ENCODE results near the gene GRK1. TPM values are rescaled to one million over a fixed set of nuclear protein-coding genes. Genes with fewer than 3 reads are reported as not detected.

The GRK1 gene
- total and polyA plus RNA-seq, 2 of the 13 experiments (the other 11 are each of a cell fraction or from before 2014, with no cell fraction given), result 0.07 to 0.12 TPM

- no peaks in the 10 kb centered on the region for H3K4me1 ChIP-seq (ENCODE audit: insufficient read depth, low read length)
- no peak for ATAC-seq
- H3K4me2 ChIP-seq (ENCODE audit: low read depth, low read length), result no peak overlapping the region
- H3K36me3 ChIP-seq (replicated peaks in 1 of 2; ENCODE audit: control insufficient read depth in 1 of 2, insufficient read depth in 2 of 2, low read length in 2 of 2), result peaks cover 18 to 56% of the 10 kb centered on the region in 2 experiments
- BruUV-seq (replicated peaks), result no TSS peak
- no peak overlapping the region for H2AFZ ChIP-seq (ENCODE audit: low read length)
- in situ Hi-C loops (cut with HindIII; ENCODE audit: extremely low pct_ligation_motif_present, low pct_unique_long_range_greater_than_20kb), result no loop called here
- no peaks in the 10 kb centered on the region for H4K20me1 ChIP-seq (ENCODE audit: insufficient read depth, low read length)
- H3K9me3 ChIP-seq (ENCODE audit: low read length), result no peaks in the 10 kb centered on the region
- no peak overlapping the region for H3K9ac ChIP-seq (ENCODE audit: insufficient read depth, low read depth, low read length)
- ChIA-PET POLR2A (no interaction called here), CTCF (ENCODE audit: low intra/inter-chr PET ratio, low total read pairs) (no interaction called here)
- H3K79me2 ChIP-seq (ENCODE audit: insufficient read depth, low read length), result peaks cover 7% of the 10 kb centered on the region
- no peak for DNase-seq (ENCODE audit: low spot score)
- no peak for FAIRE-seq
- WGBS (ENCODE audit: low lambda C conversion rate), result 97% methylated on average over 24 of the region's 24 CpGs
- no peak overlapping the region for H3K4me3 ChIP-seq (replicated peaks in 1 of 3; ENCODE audit: insufficient read depth in 1 of 3, low read depth in 2 of 3, low read length in 3 of 3)
- TF ChIP-seq ZMYM4 (CRISPR knock-in tag; IDR thresholded peaks at IDR 0.05), result no peak
- TF ChIP-seq SAFB2 (CRISPR knock-in tag; IDR thresholded peaks at IDR 0.05; ENCODE audit: borderline replicate concordance, low read depth), result no peak
- TF ChIP-seq TEAD3 (CRISPR knock-in tag; optimal IDR thresholded peaks at IDR 0.05; ENCODE audit: borderline replicate concordance), result no peak
- TF ChIP-seq KAT7 (CRISPR knock-in tag; IDR thresholded peaks at IDR 0.05; ENCODE audit: borderline replicate concordance), result no peak
- no peak for TF ChIP-seq NR1H2 (CRISPR knock-in tag; IDR thresholded peaks at IDR 0.05; ENCODE audit: borderline replicate concordance, low read depth)
- TF ChIP-seq NAIF1 (CRISPR knock-in tag; IDR thresholded peaks at IDR 0.05; ENCODE audit: borderline replicate concordance), result no peak
- no peak for TF ChIP-seq SMAD3 (CRISPR knock-in tag; IDR thresholded peaks at IDR 0.05)
- TF ChIP-seq RCOR2 (CRISPR knock-in tag; IDR thresholded peaks at IDR 0.05), result no peak
- TF ChIP-seq IRF1 (CRISPR knock-in tag; IDR thresholded peaks at IDR 0.05; ENCODE audit: low read depth), result no peak
- no peak for TF ChIP-seq ZFP37 (CRISPR knock-in tag; IDR thresholded peaks at IDR 0.05; ENCODE audit: borderline replicate concordance)
- TF ChIP-seq U2AF2 (IDR thresholded peaks at IDR 0.05; ENCODE audit: low read depth, low read length), result no peak
- TF ChIP-seq GLI4 (CRISPR knock-in tag; IDR thresholded peaks at IDR 0.05; ENCODE audit: borderline replicate concordance), result no peak
- H3K27ac ChIP-seq (ENCODE audit: extremely low read length, insufficient read depth, low read length), result no peak overlapping the region
- no peaks in the 10 kb centered on the region for H3K27me3 ChIP-seq (ENCODE audit: control insufficient read depth in 1 of 2, insufficient read depth in 2 of 2, low read length in 2 of 2)
- intact Hi-C loops (cut with micrococcal nuclease; ENCODE audit: unreplicated experiment), result no loop called here
These were observed 40.9 kb upstream of the GRK1 start for GRCh38 chr13:113625965-113626721.

Measured in HepG2 (cell line).